CD14-positive monocyte (primary cell): ENCODE measurements around the gene WDR18. TPM values are rescaled to one million over a fixed set of nuclear protein-coding genes. Genes with fewer than 3 reads are reported as not detected.

Source experiments
- DNase-seq, 3 donors: peaks; one replicate each; pipeline ENCODE4 v3.0.0-alpha.2; 2011 to 2022
- H2AFZ ChIP-seq: 2 replicates; pipeline ENCODE4 v1.6.0; 2012; ENCODE audit warnings: mild to moderate bottlenecking, low read depth, low read length, inconsistent platforms; ENCODE audit not compliant: insufficient read depth, poor library complexity, severe bottlenecking
- H3K27ac ChIP-seq, 2 donors: 1 replicate in 1 of 2; 2 replicates in 1 of 2; pipeline ENCODE4 v1.5.1; 2012 to 2013; ENCODE audit warnings: low read length in 2 of 2, control low read depth in 1 of 2, inconsistent platforms in 1 of 2, low read depth in 1 of 2, mild to moderate bottlenecking in 1 of 2
- H3K27me3 ChIP-seq, 2 donors: one replicate each; pipeline versions ENCODE4 v1.6.0 to v1.6.1; 2011 to 2013; ENCODE audit warnings: low read length in 2 of 2; ENCODE audit not compliant: control insufficient read depth in 2 of 2, insufficient read depth in 2 of 2
- H3K36me3 ChIP-seq, 2 donors: replicated peaks in 1 of 2; 1 replicate in 1 of 2; 2 replicates in 1 of 2; pipeline versions ENCODE4 v1.5.1 to v1.6.1; 2012 to 2013; ENCODE audit warnings: low read length in 2 of 2, control low read depth in 1 of 2, inconsistent platforms in 1 of 2, mild to moderate bottlenecking in 1 of 2; ENCODE audit not compliant: insufficient read depth in 2 of 2, control insufficient read depth in 1 of 2
- H3K4me1 ChIP-seq, 2 donors: 1 replicate in 1 of 2; 2 replicates in 1 of 2; pipeline versions ENCODE4 v1.5.1 to v1.6.1; 2012 to 2013; ENCODE audit warnings: low read length in 2 of 2, control low read depth in 1 of 2, inconsistent platforms in 1 of 2, mild to moderate bottlenecking in 1 of 2, moderate library complexity in 1 of 2; ENCODE audit not compliant: insufficient read depth in 2 of 2, control insufficient read depth in 1 of 2
- H3K4me2 ChIP-seq: replicated peaks from 2 replicates; pipeline ENCODE3; 2012; ENCODE audit warnings: low read length, moderate library complexity, mild to moderate bottlenecking; ENCODE audit not compliant: poor library complexity, severe bottlenecking; ENCODE audit errors: extremely low read depth
- H3K4me3 ChIP-seq, 3 experiments: fragments of 200-600 bp in 1 of 3; sonication (generic) in 1 of 3; replicated peaks in 1 of 3; 1 replicate in 2 of 3; 2 replicates in 1 of 3; pipeline ENCODE4 v1.5.1; 2011 to 2013; ENCODE audit warnings: low read length in 3 of 3, mild to moderate bottlenecking in 3 of 3, control low read depth in 2 of 3, low read depth in 2 of 3, inconsistent platforms in 1 of 3, moderate library complexity in 1 of 3
- H3K79me2 ChIP-seq: 2 replicates; pipeline ENCODE4 v1.6.0; 2012; ENCODE audit warnings: mild to moderate bottlenecking, control low read depth, inconsistent platforms, low read length, moderate library complexity; ENCODE audit not compliant: insufficient read depth
- H3K9ac ChIP-seq: 2 replicates; pipeline ENCODE4 v1.6.0; 2017; ENCODE audit warnings: low read length, mild to moderate bottlenecking; ENCODE audit not compliant: insufficient read depth, poor library complexity, severe bottlenecking
- H3K9me3 ChIP-seq, 2 donors: replicated peaks in 1 of 2; 1 replicate in 1 of 2; 2 replicates in 1 of 2; pipeline versions ENCODE4 v1.5.1 to v1.6.1; 2012 to 2013; ENCODE audit warnings: low read length in 2 of 2, control low read depth in 1 of 2; ENCODE audit not compliant: control insufficient read depth in 1 of 2, insufficient read depth in 1 of 2
- H4K20me1 ChIP-seq: 2 replicates; pipeline ENCODE4 v1.6.0; 2012; ENCODE audit warnings: mild to moderate bottlenecking, low read length, control low read depth, moderate library complexity; ENCODE audit not compliant: insufficient read depth
- H3K27ac Mint-ChIP-seq, 7 donors: one replicate each; pipeline ENCODE4 v1.8.0; 2020; ENCODE audit warnings: mild to moderate bottlenecking in 7 of 7, mixed read lengths in 7 of 7, moderate library complexity in 6 of 7, inconsistent platforms in 2 of 7
- H3K27me3 Mint-ChIP-seq, 3 donors: one replicate each; pipeline ENCODE4 v1.8.0; 2021 to 2022; ENCODE audit warnings: low read depth in 3 of 3, mild to moderate bottlenecking in 3 of 3, mixed read lengths in 3 of 3, moderate library complexity in 3 of 3, inconsistent platforms in 1 of 3
- H3K36me3 Mint-ChIP-seq, 2 donors: one replicate each; pipeline ENCODE4 v1.8.0; 2020; ENCODE audit warnings: mixed read lengths in 2 of 2, inconsistent platforms in 1 of 2, mild to moderate bottlenecking in 1 of 2
- H3K4me1 Mint-ChIP-seq: one replicate; pipeline ENCODE4 v1.8.0; 2020; ENCODE audit warnings: mild to moderate bottlenecking, mixed read lengths
- H3K4me3 Mint-ChIP-seq, 2 donors: one replicate each; pipeline ENCODE4 v1.8.0; 2020; ENCODE audit warnings: mild to moderate bottlenecking in 2 of 2, mixed read lengths in 2 of 2, moderate library complexity in 1 of 2
- H3K9me3 Mint-ChIP-seq, 7 donors: one replicate each; pipeline ENCODE4 v1.8.0; 2020 to 2022; ENCODE audit warnings: mixed read lengths in 7 of 7, mild to moderate bottlenecking in 6 of 7, moderate library complexity in 6 of 7, inconsistent platforms in 2 of 7
- CTCF ChIP-seq: fragments of 200-600 bp; IDR thresholded peaks from one replicate; pipeline ENCODE4 v1.8.0; 2022; ENCODE audit warnings: antibody characterized with exemption, mild to moderate bottlenecking
- WGBS: methylation state at CpG from one replicate; pipeline ENCODE4 v1.1.5; 2013; ENCODE audit warnings: missing lambda C conversion rate; ENCODE audit not compliant: insufficient coverage; 5-methylcytosine and 5-hydroxymethylcytosine counted together
- intact Hi-C, 2 donors: fragments of 100-400 bp; cut with micrococcal nuclease; formaldehyde crosslinking; loops; one replicate each; pipeline versions ENCODE4 v1.15.0 to v1.15.1; 2023
- polyA plus RNA-seq, 3 donors: library from polyadenylated mRNA; depleted of rRNA in 1 of 3; unstranded in 2 of 3; stranded (reverse) in 1 of 3; fragments of 300-500 nt in 2 of 3; fragments of >200 nt in 1 of 3; fragmentation: Illumina TruSeq in 2 of 3; gene quantifications; 1 replicate in 2 of 3; 2 replicates in 1 of 3; pipeline ENCODE4 v1.2.3, GENCODE V29; 2012 to 2021

WDR18 gene
- polyA plus RNA-seq, 3 donors = 21.3 to 52.7 (median 49.9) TPM

GRCh38 chr19:1037621-1038064 lies 53.5 kb downstream of the WDR18 start:
- H3K27ac ChIP-seq = peak overlapping the region; percentile 78 to 79
- H3K4me1 Mint-ChIP-seq = peaks cover 57% of the 10 kb centered on the region
- no peaks in the 10 kb centered on the region for H3K27me3 ChIP-seq
- H3K4me2 ChIP-seq = peak overlapping the region; percentile 87
- peaks cover 49 to 68% of the 10 kb centered on the region in 2 donors for H3K4me1 ChIP-seq
- H3K9me3 Mint-ChIP-seq = peaks cover 0 to 4% (median 0%) of the 10 kb centered on the region in 7 donors
- H3K27me3 Mint-ChIP-seq = peaks cover 0 to 2% (median 1%) of the 10 kb centered on the region in 3 donors
- no peaks in the 10 kb centered on the region for H3K9me3 ChIP-seq
- peaks cover 30 to 39% of the 10 kb centered on the region in 2 donors for H3K36me3 Mint-ChIP-seq
- no peak overlapping the region for H2AFZ ChIP-seq
- WGBS = 46% methylated on average over 10 of the region's 22 CpGs
- no peak for DNase-seq
- H3K4me3 ChIP-seq = peak overlapping the region; percentile 6 to 92 (median 22)
- TF ChIP-seq CTCF = no peak
- intact Hi-C loops = loop anchor here in 1 of 2 donors (2.0 to 5.0 kb wide), 2 partner anchors 13 to 35 kb away; no protein-coding TSS in a partner anchor
- H3K27ac Mint-ChIP-seq = peak overlapping the region; percentile 49 to 97 (median 95)
- peak overlapping the region; percentile 69 to 98 for H3K4me3 Mint-ChIP-seq
- H4K20me1 ChIP-seq = peaks cover 35% of the 10 kb centered on the region
- peak overlapping the region; percentile 49 for H3K9ac ChIP-seq
- peaks cover 43% of the 10 kb centered on the region for H3K79me2 ChIP-seq
- H3K36me3 ChIP-seq = peaks cover 24 to 29% of the 10 kb centered on the region in 2 donors

DNA sequence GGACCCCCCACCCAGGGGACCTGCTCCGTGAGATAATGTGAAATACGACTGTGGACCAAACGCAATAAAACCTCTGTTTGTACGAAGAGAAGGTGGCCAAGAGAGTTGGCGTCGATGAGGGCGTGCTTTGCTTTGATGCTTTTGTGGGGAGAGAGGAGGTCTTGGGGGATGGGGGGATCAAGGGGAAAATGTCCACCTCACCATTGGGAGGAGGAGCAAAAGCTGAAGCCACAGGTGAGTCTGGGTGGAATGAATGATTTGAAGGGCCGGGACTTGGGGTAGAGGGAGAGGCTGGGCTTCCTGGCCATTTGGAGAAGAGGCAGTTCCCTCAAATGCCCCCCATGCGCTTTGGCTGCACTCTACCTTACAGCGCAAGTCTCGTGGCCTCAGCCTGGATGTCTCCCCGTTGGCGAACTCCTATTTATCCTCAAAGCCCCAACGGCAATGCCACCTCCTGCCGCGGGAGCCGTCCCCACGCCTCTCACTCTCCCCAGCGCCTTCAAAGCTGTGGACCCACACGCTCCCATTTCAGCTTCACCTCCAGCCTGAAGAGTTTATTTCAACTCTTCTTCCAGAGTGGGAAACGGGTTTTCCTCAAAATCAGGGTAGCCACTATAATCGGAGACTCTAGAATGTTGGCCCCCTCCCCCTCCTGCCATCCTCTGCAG lies 55.0 kb downstream of the WDR18 start:
- Histone ChIP-seq H3K4me3 (peak overlapping the region; percentile 51 to 92 (median 73)), H3K79me2 (peaks cover 41% of the 10 kb centered on the region), H3K36me3 (peaks cover 23 to 31% of the 10 kb centered on the region in 2 donors), H3K4me2 (peak overlapping the region; percentile 87), H3K27me3 (no peaks in the 10 kb centered on the region), H3K27ac (peak overlapping the region; percentile 78 to 79), H3K9ac (no peak overlapping the region), H3K4me1 (peaks cover 49 to 68% of the 10 kb centered on the region in 2 donors), H4K20me1 (peaks cover 38% of the 10 kb centered on the region), H3K9me3 (no peaks in the 10 kb centered on the region), H2AFZ (peak overlapping the region; percentile 48)
- H3K9me3 Mint-ChIP-seq = peaks cover 0 to 4% (median 0%) of the 10 kb centered on the region in 7 donors
- H3K4me3 Mint-ChIP-seq = peak overlapping the region; percentile 89 to 98
- 59% methylated on average over 14 of the region's 22 CpGs for WGBS
- peaks cover 28 to 43% of the 10 kb centered on the region in 2 donors for H3K36me3 Mint-ChIP-seq
- H3K27me3 Mint-ChIP-seq = peaks cover 0 to 1% (median 0%) of the 10 kb centered on the region in 3 donors
- DNase-seq = no peak
- no peak for TF ChIP-seq CTCF
- peaks cover 57% of the 10 kb centered on the region for H3K4me1 Mint-ChIP-seq
- H3K27ac Mint-ChIP-seq = peak overlapping the region; percentile 89 to 97 (median 95)
- intact Hi-C loops = loop anchor here in 1 of 2 donors (2.0 to 5.0 kb wide), 2 partner anchors 14 to 33 kb away; no protein-coding TSS in a partner anchor
